ENCODE measurements around the gene PRMT7.

Gene PRMT7

DNA sequence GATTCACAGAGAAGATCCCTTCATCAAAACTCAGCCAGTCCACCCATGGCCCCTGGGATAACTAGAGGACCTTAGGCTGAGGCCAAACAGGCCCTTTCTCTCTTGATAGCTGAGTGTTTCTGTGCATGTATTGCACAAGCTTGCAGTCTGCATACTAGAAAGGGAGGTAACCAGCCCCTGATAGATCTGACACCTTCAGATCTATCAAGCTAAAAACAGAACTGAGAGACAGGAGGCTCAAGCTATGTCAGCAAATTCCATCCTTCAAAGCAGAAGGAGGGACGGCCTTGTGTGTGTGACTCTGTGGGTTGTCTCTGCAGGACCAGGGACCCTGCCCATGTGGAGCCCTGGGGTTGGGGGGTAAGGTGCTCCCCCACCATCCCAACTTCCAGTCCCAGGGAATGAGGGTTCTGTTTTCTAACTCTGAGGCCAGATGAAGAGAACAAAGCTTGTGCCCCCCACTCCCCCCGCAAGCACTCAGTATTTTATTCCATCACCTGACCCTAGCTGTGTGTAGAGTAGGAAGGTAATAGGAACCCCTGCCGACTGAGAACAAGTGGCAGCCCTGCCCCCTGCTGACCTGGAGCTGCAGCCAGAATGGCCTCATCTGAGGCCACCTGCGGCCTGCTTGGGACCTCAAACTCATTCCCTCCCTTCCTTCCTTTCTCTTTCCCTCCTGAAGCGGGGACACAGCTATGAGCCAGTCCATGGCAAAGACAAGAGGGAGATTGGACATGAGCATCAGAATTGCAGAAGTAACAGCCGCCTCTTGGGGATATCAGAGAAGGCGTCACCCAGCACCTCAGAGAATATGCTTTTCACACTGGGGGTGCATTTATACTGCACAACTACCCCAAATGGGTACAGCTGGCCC is 73.7 kb downstream of the PRMT7 start:
- H3K27ac ChIP-seq (ENCODE audit: low read length), result no peak overlapping the region
- no peaks in the 10 kb centered on the region for H3K27me3 ChIP-seq (ENCODE audit: control insufficient read depth, insufficient read depth, low read length)

DNA sequence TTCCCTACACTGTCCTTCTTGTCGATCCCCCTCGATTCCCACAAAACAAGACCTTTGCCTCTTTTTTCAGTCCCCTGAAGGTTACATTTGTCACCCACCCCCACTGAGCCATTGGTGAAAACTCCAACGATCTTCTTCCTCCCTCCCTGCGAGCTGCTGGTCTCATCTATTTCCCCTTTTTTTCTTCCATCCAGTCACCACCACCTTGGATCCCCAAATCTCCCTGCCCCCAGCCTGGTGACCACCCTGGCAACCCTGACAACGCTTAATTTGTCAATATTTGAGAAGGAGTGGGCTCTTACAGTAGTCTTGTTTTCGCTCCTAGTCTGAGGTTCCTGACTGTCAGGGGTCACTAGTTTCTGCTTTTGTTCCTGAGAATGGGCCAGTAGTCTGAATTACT is 74.6 kb downstream of the PRMT7 start:
- H3K27me3 ChIP-seq (ENCODE audit: control insufficient read depth, insufficient read depth, low read length), result no peaks in the 10 kb centered on the region
- H3K27ac ChIP-seq (ENCODE audit: low read length), result no peak overlapping the region
- H3K4me3 ChIP-seq (ENCODE audit: low read length), result no peak overlapping the region
- peaks cover 16% of the 10 kb centered on the region for H3K4me1 ChIP-seq (ENCODE audit: control insufficient read depth, low read depth, low read length)
- no peak overlapping the region for H3K9ac ChIP-seq (ENCODE audit: low read length)
- H3K36me3 ChIP-seq (ENCODE audit: control insufficient read depth, low read depth, low read length), result no peaks in the 10 kb centered on the region
- no peaks in the 10 kb centered on the region for H3K9me3 ChIP-seq (ENCODE audit: control insufficient read depth, low read depth, low read length)

More for the DNA sequence above, 73.7 kb downstream of the PRMT7 start:
- Histone ChIP-seq H3K9me3 (ENCODE audit: control insufficient read depth, low read depth, low read length) (no peaks in the 10 kb centered on the region), H3K36me3 (ENCODE audit: control insufficient read depth, low read depth, low read length) (no peaks in the 10 kb centered on the region), H3K4me3 (ENCODE audit: low read length) (no peak overlapping the region), H3K4me1 (ENCODE audit: control insufficient read depth, low read depth, low read length) (peaks cover 16% of the 10 kb centered on the region), H3K9ac (ENCODE audit: low read length) (no peak overlapping the region)

DNA sequence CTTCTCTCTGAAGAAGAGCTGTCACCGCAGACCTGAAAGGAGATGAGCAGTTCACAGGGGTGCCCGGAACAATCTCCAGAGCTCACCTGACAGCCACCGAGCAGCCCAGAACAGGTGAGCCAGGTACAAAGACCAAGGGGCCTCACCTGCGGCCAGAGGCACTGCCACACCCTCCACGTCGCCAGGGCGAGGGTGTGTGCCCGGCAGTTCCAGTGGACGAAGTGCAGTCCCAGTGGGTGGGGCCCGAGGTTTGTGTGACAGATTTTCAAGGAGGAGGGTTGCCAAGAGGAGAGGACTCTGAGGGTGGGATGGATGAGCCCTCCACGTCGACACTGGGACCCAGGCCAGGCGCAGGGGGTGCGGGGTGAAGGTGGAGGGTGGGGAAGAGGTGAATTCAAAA is 75.8 kb downstream of the PRMT7 start:
- no peak overlapping the region for H3K9ac ChIP-seq (ENCODE audit: low read length)
- no peak overlapping the region for H3K27ac ChIP-seq (ENCODE audit: low read length)
- H3K36me3 ChIP-seq (ENCODE audit: control insufficient read depth, low read depth, low read length), result no peaks in the 10 kb centered on the region
- H3K27me3 ChIP-seq (ENCODE audit: control insufficient read depth, insufficient read depth, low read length), result no peaks in the 10 kb centered on the region
- no peak overlapping the region for H3K4me3 ChIP-seq (ENCODE audit: low read length)
- H3K9me3 ChIP-seq (ENCODE audit: control insufficient read depth, low read depth, low read length), result no peaks in the 10 kb centered on the region
- peaks cover 16% of the 10 kb centered on the region for H3K4me1 ChIP-seq (ENCODE audit: control insufficient read depth, low read depth, low read length)

DNA sequence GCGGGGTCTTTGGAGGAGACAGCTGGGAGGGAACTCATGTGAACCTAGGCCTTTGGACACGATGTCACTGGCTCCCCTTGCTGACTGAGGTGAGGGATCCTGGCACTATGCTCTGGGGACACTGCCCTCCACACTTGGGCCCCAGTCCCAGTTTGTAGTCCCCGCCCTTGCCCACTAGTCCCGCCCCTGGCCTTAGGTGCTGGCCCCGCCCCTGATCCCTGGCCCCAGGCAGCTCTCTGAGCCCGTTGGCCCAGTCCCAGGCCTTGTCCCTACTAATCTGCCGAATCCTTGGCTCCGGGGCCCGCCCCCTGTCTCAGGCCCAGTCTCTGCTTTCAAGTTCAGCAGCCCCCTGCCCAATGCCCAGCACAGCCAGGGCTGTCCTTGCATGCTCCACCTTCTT is 76.5 kb downstream of the PRMT7 start:
- H3K27me3 ChIP-seq (ENCODE audit: control insufficient read depth, insufficient read depth, low read length), result no peaks in the 10 kb centered on the region
- H3K4me1 ChIP-seq (ENCODE audit: control insufficient read depth, low read depth, low read length), result peaks cover 16% of the 10 kb centered on the region
- H3K27ac ChIP-seq (ENCODE audit: low read length), result no peak overlapping the region
- H3K36me3 ChIP-seq (ENCODE audit: control insufficient read depth, low read depth, low read length), result no peaks in the 10 kb centered on the region
- H3K9ac ChIP-seq (ENCODE audit: low read length), result no peak overlapping the region
- no peaks in the 10 kb centered on the region for H3K9me3 ChIP-seq (ENCODE audit: control insufficient read depth, low read depth, low read length)
- H3K4me3 ChIP-seq (ENCODE audit: low read length), result no peak overlapping the region

DNA sequence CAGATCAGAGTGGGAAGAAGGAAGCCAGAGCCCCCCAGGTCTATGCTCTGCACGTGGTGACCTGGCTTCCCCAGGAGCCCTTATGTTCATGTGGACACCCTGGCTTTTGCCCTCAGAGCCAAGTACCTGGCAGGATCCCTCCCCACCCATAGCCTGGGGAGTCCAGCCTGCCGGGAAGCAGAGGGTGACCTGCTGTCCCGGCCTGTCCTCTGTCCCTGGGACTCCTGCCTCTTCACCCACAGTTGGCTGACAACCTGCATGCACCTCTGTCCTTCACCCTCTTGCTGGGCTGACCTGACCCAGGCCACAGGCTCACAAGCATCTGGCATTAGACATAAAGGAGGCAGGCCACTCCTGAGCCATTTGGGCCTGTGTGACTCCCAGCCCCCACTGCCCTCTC is 77.3 kb downstream of the PRMT7 start:
- Histone ChIP-seq H3K9me3 (ENCODE audit: control insufficient read depth, low read depth, low read length) (no peaks in the 10 kb centered on the region), H3K27me3 (ENCODE audit: control insufficient read depth, insufficient read depth, low read length) (no peaks in the 10 kb centered on the region), H3K4me1 (ENCODE audit: control insufficient read depth, low read depth, low read length) (peaks cover 16% of the 10 kb centered on the region), H3K4me3 (ENCODE audit: low read length) (no peak overlapping the region), H3K9ac (ENCODE audit: low read length) (no peak overlapping the region), H3K27ac (ENCODE audit: low read length) (no peak overlapping the region), H3K36me3 (ENCODE audit: control insufficient read depth, low read depth, low read length) (no peaks in the 10 kb centered on the region)

DNA sequence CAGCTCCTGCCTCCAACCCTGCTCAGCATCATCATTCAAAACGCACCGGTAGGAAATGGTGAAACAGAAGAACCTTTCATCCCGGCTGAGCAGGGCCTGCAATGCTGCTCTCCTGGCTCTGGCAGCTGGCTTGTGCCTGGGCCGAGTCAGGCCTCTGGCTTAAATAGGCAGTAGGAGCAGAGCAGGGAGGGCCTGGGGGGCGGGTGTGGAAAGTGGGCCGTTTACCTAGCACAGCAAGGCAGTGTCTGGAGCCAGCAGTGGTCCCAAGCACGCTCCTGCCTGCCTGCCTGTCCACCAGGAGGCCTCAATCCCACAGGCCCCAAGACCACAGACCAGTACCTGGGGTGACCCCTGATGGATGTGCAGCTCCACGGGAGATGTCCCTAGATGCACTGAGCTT is 78.2 kb downstream of the PRMT7 start:
- no peaks in the 10 kb centered on the region for H3K27me3 ChIP-seq (ENCODE audit: control insufficient read depth, insufficient read depth, low read length)
- H3K27ac ChIP-seq (ENCODE audit: low read length), result no peak overlapping the region
- H3K36me3 ChIP-seq (ENCODE audit: control insufficient read depth, low read depth, low read length), result no peaks in the 10 kb centered on the region
- no peaks in the 10 kb centered on the region for H3K9me3 ChIP-seq (ENCODE audit: control insufficient read depth, low read depth, low read length)
- H3K4me1 ChIP-seq (ENCODE audit: control insufficient read depth, low read depth, low read length), result peaks cover 14% of the 10 kb centered on the region
- no peak overlapping the region for H3K9ac ChIP-seq (ENCODE audit: low read length)
- H3K4me3 ChIP-seq (ENCODE audit: low read length), result no peak overlapping the region

DNA sequence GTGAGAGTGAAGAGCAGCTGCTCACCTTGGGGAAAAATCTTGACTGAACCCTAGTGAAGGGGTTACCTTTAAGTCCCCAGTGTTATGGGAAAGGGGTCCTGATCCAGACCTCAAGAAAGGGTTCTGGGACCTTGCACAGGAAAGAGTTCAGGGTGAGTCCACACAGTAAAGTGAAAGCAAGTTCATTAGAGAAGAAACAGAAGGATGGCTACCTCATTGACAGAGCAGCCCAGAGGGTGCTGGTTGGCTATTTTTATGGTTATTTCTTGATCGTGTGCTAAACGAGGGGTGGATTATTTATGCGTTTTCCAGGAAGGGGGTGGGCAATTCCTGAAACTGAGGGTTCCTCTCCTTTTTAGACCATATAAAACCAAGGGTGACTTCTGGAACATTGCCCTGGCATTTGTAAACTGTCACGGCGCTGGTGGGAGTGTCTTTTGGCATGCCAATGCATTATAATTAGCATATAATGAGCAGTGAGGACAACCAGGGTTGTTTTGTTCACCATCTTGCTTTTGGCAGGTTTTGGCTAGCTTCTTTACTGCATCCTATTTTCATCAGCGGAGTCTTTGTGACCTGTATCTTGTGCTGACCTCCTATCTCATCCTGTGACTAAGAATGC is 79.0 kb downstream of the PRMT7 start:
- Histone ChIP-seq H3K36me3 (ENCODE audit: control insufficient read depth, low read depth, low read length) (no peaks in the 10 kb centered on the region), H3K4me1 (ENCODE audit: control insufficient read depth, low read depth, low read length) (peaks cover 6% of the 10 kb centered on the region), H3K9me3 (ENCODE audit: control insufficient read depth, low read depth, low read length) (no peaks in the 10 kb centered on the region), H3K4me3 (ENCODE audit: low read length) (no peak overlapping the region), H3K27ac (ENCODE audit: low read length) (no peak overlapping the region), H3K27me3 (ENCODE audit: control insufficient read depth, insufficient read depth, low read length) (no peaks in the 10 kb centered on the region), H3K9ac (ENCODE audit: low read length) (no peak overlapping the region)

DNA sequence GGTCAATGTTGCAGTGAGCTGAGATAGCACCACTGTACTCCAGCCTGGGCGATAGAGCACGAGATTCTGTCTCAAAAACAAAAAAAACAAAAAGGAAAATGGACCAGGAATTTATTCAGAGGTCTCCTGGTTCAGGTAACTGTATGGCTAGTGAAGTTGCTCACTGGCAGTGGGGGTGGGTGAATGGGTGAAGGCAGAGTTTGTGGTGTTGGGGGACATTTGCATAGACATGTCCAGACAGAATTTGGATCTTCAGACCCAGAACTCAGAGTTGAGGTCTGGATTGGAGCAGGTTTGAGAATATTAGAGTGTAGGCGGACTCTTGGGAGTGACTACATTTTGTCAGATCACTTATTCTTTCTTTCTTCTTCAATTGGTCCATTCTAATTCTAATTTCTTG is 82.5 kb downstream of the PRMT7 start:
- Histone ChIP-seq H3K4me3 (ENCODE audit: low read length) (no peak overlapping the region), H3K4me1 (ENCODE audit: control insufficient read depth, low read depth, low read length) (peaks cover 3% of the 10 kb centered on the region), H3K9ac (ENCODE audit: low read length) (no peak overlapping the region), H3K27ac (ENCODE audit: low read length) (no peak overlapping the region), H3K9me3 (ENCODE audit: control insufficient read depth, low read depth, low read length) (no peaks in the 10 kb centered on the region), H3K27me3 (ENCODE audit: control insufficient read depth, insufficient read depth, low read length) (no peaks in the 10 kb centered on the region), H3K36me3 (ENCODE audit: control insufficient read depth, low read depth, low read length) (no peaks in the 10 kb centered on the region)

DNA sequence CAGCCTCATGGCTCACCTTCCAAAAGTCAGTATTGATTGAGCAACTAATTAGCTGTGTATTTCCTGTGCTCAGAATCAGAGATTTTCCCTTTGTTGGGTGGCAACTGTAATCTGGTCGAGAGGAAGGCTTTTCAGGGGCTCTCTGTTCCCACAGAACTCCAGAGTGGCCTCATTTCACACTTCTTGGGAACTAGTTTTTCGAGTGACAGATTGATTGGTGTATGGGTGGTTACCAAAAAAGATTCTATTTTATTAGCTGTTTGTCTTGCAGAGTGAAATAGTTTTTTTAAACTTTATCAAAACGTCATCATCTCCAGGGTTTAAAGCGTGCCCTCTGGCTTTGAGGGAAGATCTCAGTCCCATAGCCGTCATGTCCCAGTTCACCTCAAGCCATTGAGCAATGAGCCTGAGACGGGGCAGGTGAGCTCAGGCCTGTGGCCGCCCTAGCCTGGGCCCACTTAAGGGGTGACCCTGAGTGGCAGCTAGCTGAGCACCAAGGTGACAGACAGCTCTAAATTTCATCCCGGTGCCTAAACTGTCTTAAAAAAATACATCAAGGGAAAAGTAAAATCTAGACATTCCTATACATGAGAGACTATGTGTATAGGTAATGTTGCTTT is 84.5 kb downstream of the PRMT7 start:
- no peak overlapping the region for H3K4me3 ChIP-seq (ENCODE audit: low read length)
- H3K4me1 ChIP-seq (ENCODE audit: control insufficient read depth, low read depth, low read length), result peaks cover 3% of the 10 kb centered on the region
- no peaks in the 10 kb centered on the region for H3K36me3 ChIP-seq (ENCODE audit: control insufficient read depth, low read depth, low read length)
- no peak overlapping the region for H3K9ac ChIP-seq (ENCODE audit: low read length)
- no peak overlapping the region for H3K27ac ChIP-seq (ENCODE audit: low read length)
- no peaks in the 10 kb centered on the region for H3K27me3 ChIP-seq (ENCODE audit: control insufficient read depth, insufficient read depth, low read length)
- no peaks in the 10 kb centered on the region for H3K9me3 ChIP-seq (ENCODE audit: control insufficient read depth, low read depth, low read length)

DNA sequence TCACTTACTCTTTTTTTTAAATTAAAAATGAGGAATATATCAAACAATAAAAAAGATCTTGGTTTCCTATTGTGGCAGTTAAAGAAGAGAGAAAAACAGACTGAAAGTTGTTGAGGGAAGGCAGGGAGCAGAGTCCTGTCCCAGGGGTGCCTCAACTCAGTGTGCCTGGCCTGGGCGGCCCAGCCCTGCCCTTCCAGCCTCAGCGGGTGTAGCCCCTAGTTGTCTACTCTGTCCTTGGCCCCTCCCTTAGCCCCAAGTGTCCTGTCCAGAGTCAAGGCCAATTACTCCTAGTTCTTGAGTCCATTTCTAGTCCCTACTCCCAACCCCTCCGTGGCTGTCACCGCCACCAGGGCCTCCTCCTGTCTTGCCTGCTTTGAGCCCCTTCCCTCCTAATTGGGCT is 85.0 kb downstream of the PRMT7 start:
- H3K9ac ChIP-seq (ENCODE audit: low read length), result no peak overlapping the region
- no peaks in the 10 kb centered on the region for H3K36me3 ChIP-seq (ENCODE audit: control insufficient read depth, low read depth, low read length)
- H3K27me3 ChIP-seq (ENCODE audit: control insufficient read depth, insufficient read depth, low read length), result no peaks in the 10 kb centered on the region
- H3K4me1 ChIP-seq (ENCODE audit: control insufficient read depth, low read depth, low read length), result peaks cover 3% of the 10 kb centered on the region
- H3K4me3 ChIP-seq (ENCODE audit: low read length), result no peak overlapping the region
- H3K27ac ChIP-seq (ENCODE audit: low read length), result no peak overlapping the region
- no peaks in the 10 kb centered on the region for H3K9me3 ChIP-seq (ENCODE audit: control insufficient read depth, low read depth, low read length)

DNA sequence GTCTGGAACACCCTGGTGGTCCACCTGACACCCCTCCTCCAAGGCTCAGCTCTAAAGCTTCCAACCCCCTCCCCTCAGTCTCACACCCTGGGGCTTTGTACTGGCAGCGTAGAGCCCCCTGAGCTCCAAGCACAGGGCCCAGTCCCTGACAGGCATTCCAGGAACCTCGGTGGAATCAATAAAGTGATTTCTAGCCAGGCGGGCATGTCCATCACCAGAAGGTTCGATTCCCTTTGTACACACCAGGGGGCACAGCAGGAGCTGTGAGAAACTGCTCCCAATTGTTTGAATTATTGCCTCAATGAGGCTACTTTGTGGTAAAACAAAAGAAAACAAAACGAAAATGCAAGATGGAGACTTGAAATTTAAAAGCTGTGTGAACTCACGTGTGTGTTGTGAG is 85.7 kb downstream of the PRMT7 start:
- no peaks in the 10 kb centered on the region for H3K36me3 ChIP-seq (ENCODE audit: control insufficient read depth, low read depth, low read length)
- no peak overlapping the region for H3K4me3 ChIP-seq (ENCODE audit: low read length)
- no peak overlapping the region for H3K9ac ChIP-seq (ENCODE audit: low read length)
- H3K27me3 ChIP-seq (ENCODE audit: control insufficient read depth, insufficient read depth, low read length), result no peaks in the 10 kb centered on the region
- H3K9me3 ChIP-seq (ENCODE audit: control insufficient read depth, low read depth, low read length), result no peaks in the 10 kb centered on the region
- no peak overlapping the region for H3K27ac ChIP-seq (ENCODE audit: low read length)
- H3K4me1 ChIP-seq (ENCODE audit: control insufficient read depth, low read depth, low read length), result peaks cover 3% of the 10 kb centered on the region

Measured in iPS-18a (cell line).